C4-2B (cell line): ENCODE results near the gene HIF1AN.
"Not testable (repeated sequence)": the region's sequence is repeated elsewhere in the genome, so short reads cannot be mapped to it uniquely, and the experiment has no call there.

Source experiments
- H3K27ac ChIP-seq: fragments of 450-650 bp; 2 replicates; pipeline ENCODE4 v1.5.1; 2017
- ZFX ChIP-seq: fragments of 450-650 bp; IDR thresholded peaks from 2 replicates; pipeline ENCODE4 v1.6.1; 2017
- TF ChIP-seq, protein P1 (sequence below): fragments of 450-650 bp; conservative IDR thresholded peaks from 2 replicates; pipeline ENCODE4 v1.5.1; 2017; ENCODE audit warnings: mild to moderate bottlenecking

Gene HIF1AN

DNA sequence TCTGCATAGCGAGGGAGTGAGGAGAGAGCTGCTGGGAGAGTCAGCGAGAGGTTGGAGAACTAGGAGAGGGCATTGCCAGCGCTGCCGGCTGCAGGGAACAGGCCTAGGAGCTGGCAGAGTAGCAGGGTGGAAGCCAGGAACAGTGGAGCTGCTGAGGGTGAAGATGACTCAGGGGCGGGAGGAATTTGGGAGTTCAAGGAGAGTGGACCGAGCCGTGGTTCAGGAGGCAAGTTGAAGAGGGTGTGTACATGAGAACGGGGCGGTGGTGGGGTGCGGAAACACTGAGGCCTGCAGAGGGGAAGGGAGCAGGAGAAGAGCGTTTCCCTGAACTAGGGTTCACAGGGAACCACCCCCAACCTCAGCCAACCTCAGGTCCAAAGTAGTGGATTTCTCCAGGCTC, 31.5 kb downstream of the HIF1AN start:
- TF ChIP-seq, protein P1, sequence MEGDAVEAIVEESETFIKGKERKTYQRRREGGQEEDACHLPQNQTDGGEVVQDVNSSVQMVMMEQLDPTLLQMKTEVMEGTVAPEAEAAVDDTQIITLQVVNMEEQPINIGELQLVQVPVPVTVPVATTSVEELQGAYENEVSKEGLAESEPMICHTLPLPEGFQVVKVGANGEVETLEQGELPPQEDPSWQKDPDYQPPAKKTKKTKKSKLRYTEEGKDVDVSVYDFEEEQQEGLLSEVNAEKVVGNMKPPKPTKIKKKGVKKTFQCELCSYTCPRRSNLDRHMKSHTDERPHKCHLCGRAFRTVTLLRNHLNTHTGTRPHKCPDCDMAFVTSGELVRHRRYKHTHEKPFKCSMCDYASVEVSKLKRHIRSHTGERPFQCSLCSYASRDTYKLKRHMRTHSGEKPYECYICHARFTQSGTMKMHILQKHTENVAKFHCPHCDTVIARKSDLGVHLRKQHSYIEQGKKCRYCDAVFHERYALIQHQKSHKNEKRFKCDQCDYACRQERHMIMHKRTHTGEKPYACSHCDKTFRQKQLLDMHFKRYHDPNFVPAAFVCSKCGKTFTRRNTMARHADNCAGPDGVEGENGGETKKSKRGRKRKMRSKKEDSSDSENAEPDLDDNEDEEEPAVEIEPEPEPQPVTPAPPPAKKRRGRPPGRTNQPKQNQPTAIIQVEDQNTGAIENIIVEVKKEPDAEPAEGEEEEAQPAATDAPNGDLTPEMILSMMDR = no peak
- no peak for TF ChIP-seq ZFX
- H3K27ac ChIP-seq = no peak overlapping the region

DNA sequence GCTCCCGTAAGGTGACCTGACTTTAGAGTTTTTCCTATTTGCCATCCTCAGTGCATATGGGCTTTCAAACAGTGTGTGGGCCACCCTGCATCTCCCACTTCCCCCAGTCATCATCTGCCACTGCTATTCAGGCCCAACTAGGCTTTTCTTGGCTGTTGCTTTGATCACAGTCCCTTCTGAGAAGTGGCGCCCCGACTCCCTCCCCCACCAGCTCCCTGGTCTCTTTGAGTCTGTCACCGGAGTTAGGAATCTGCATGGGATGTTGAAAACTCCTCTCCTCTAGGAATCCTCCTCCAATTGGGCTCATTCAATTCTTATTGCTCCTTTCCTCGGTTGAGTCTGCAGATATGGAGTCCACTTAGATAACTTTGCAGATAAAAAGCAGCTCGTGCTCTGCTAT, 32.1 kb downstream of the HIF1AN start:
- H3K27ac ChIP-seq = no peak overlapping the region
- TF ChIP-seq, protein P1 = no peak
- TF ChIP-seq ZFX = no peak

DNA sequence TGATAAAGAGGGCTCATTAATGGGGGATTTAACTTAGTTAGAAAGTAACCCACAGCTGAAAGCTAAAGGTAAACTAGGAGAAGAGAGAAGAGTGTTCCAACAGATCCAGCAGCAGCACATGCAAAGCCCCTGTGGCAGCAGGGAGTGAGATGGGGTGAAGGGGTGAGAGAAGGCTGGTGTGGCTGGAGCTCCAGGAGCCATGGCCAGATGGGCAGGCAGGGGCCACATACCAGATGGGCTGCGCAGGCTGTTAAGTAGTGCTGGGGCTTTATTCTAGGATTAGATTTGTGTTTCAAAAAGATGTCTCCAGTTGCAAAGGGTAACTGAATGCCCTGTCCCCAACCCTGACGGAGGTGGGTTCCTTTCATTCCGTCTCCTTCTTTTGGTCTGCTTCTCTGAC, 33.2 kb downstream of the HIF1AN start:
- no peak for TF ChIP-seq ZFX
- TF ChIP-seq, protein P1 = no peak
- H3K27ac ChIP-seq = no peak overlapping the region

DNA sequence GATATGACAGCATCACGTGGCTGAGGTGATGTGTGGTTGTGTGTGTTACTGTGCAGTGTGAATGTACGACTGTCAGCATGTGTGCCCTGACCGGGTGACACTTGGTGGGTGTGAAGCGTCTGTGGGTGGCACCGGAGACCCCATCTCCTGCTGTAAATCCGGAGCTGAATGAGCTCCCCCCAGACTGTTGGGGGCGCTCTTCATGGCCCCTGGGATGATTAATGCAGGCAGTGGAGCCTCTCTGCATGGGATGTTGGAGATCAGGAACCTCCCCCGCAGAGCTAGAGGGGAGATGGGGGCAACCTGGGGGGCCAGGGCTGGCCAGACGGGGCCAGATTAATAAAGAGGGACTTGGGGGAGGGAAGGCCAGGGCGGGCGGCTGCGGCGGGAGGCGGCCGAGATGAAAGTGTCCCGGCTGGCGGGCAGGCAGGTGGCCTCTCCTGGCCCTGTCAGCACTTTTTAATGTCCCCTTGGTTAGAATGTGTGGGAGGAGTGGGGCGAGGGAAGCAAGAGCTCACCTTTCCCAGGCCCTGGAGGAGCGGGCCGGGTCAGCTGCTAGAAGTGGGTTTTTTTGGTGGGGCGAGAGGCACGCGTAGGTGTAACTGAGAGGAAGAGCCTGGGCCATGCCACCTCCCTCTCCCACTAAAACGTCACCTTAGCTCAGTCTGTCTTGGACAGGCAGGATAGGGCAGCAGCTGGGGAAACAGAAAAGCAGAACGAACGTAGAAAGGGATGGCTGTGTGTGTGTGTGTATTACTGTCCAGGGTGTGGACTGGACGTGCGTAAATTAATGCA, 34.1 kb downstream of the HIF1AN start:
- no peak overlapping the region for H3K27ac ChIP-seq
- TF ChIP-seq, protein P1 = no peak
- TF ChIP-seq ZFX = no peak

DNA sequence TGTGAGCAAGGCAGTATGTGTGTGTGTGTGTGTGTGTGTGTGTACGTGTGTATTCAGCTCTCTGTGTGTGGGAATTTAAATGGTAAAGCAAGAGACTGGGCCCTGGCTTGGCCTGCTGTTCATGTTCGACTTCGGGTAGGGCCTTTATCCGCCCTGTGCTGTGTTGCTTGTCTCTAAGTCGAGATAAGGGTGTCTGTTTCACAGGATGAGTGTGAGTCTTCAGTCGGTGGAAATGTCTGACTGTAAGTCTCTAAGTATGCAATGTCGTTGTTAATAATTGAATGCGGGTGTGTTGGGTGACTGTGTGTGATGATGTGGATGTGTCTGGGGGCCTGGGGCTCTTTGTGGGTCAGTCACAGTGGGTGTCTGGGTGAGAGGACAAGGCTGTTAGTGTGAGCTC, 34.8 kb downstream of the HIF1AN start:
- TF ChIP-seq ZFX = no peak
- TF ChIP-seq, protein P1 = no peak
- H3K27ac ChIP-seq = no peak overlapping the region

DNA sequence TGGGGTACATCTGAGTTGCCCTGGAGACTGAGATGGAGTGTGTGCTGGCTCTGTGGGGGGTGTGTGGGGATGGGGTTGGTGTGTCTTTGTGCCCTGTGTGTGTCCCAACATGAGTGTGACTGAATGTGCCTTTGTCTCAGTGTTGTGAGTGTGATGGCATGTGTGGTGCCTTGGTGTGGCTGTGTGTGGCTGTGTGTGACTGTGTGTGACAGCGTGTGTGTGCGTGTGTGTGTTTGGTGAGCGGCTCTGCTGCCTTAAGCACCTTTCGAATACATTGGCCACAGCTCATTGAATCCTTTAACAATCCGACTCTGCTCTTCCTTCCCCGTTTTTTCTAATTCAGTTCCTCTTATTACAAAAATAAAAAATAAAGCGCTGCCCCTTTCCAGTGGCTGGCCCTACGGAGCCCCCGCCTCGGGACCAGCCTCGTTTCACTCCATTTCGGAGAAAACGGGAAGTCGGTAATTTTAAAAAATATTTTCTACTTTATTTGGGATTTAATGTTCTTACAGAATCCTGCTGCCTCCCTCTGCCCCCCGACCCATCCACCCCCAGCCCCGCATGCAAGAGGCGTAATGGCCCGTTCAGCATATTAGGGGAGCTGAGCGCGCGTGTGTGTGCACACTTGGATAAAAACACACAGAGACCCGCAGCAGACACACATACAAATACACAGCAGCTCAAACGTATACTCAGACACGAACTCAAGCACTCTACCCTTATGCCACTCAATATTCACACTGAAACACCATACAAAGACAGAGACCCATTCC, 35.5 kb downstream of the HIF1AN start:
- H3K27ac ChIP-seq = no peak overlapping the region
- TF ChIP-seq, protein P1 = no peak
- TF ChIP-seq ZFX = no peak

DNA sequence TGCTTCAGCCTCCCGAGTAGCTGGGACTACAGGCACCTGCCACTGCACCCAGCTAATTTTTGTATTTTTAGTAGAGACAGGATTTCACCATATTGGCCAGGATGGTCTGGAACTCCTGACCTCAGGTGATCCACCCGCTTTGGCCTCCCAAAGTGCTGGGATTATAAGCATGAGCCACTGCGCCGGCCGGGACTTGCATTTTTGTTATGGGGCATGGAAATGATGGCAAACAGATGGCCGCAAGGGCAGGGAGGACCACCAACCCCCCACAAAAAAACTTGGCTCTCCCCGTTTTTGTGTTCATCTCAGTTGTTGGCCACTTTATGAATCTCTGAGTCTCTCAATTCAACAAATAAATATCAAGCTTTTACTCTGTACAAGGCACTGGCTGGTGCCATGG, 39.4 kb downstream of the HIF1AN start:
- H3K27ac ChIP-seq = not testable (repeated sequence)
